Forelimb muscle (tissue), 1 donor: ENCODE measurements around the gene LMO1. TPM values are rescaled to one million over a fixed set of nuclear protein-coding genes. Genes with fewer than 3 reads are reported as not detected.

Experiments
- DNase-seq: peaks from one replicate; pipeline ENCODE4 v3.0.0-alpha.2; 2013; ENCODE audit warnings: low read depth
- polyA plus RNA-seq: library from polyadenylated mRNA; unstranded; fragments of 120-200 nt; gene quantifications from one replicate; pipeline ENCODE4 v1.2.1, GENCODE V29; 2013; ENCODE audit not compliant: insufficient read length

LMO1 gene
- 4.0 TPM for polyA plus RNA-seq

GRCh38 chr11:8263769-8264410, at the start of gene LMO1:
Gene LMO1 (minus strand): TSS chr11:8263878. CDS start chr11:8263362, 516 bp downstream.
- peak; percentile 54 for DNase-seq

GRCh38 chr11:8312986-8313385, 49.3 kb upstream of the LMO1 start:
- no peak for DNase-seq

GRCh38 chr11:8311366-8311765, 47.7 kb upstream of the LMO1 start:
- DNase-seq: no peak

- DNase-seq: no peak
Observed at GRCh38 chr11:8310743-8311298, 47.1 kb upstream of the LMO1 start.

GRCh38 chr11:8309862-8310261, 46.2 kb upstream of the LMO1 start:
- no peak for DNase-seq

GRCh38 chr11:8309311-8309710, 45.6 kb upstream of the LMO1 start:
- no peak for DNase-seq

GRCh38 chr11:8307601-8308000, 43.9 kb upstream of the LMO1 start:
- no peak for DNase-seq

- no peak for DNase-seq
Observed at GRCh38 chr11:8301622-8302021, 37.9 kb upstream of the LMO1 start.

- no peak for DNase-seq
Observed at GRCh38 chr11:8298801-8299786, 35.4 kb upstream of the LMO1 start.

- DNase-seq: no peak
Observed at GRCh38 chr11:8297781-8298440, 34.2 kb upstream of the LMO1 start.

GRCh38 chr11:8296872-8297271, 33.2 kb upstream of the LMO1 start:
- no peak for DNase-seq

GRCh38 chr11:8296038-8296649, 32.5 kb upstream of the LMO1 start:
- no peak for DNase-seq

- no peak for DNase-seq
Observed at GRCh38 chr11:8294251-8294935, 30.7 kb upstream of the LMO1 start.

- no peak for DNase-seq
Observed at GRCh38 chr11:8293171-8293570, 29.5 kb upstream of the LMO1 start.

- DNase-seq: no peak
Observed at GRCh38 chr11:8292351-8292750, 28.7 kb upstream of the LMO1 start.

- DNase-seq: no peak
Observed at GRCh38 chr11:8291421-8292350, 28.0 kb upstream of the LMO1 start.

GRCh38 chr11:8290081-8290810, 26.6 kb upstream of the LMO1 start:
- DNase-seq: no peak

GRCh38 chr11:8289492-8289918, 25.8 kb upstream of the LMO1 start:
- DNase-seq: no peak
